MM.1S (cell line): ENCODE results near the gene MUC5AC.

Experiments used
- EZH2 ChIP-seq: fragments of 300-600 bp; sonication (generic); optimal IDR thresholded peaks from 2 replicates; pipeline ENCODE3; 2017; ENCODE audit warnings: low read depth, mild to moderate bottlenecking, antibody characterized with exemption, low read length, mixed read lengths
- TF ChIP-seq, protein P1 (sequence below): fragments of 300-600 bp; sonication (generic); IDR thresholded peaks from 2 replicates; pipeline ENCODE4 v1.5.1; 2016; ENCODE audit warnings: antibody characterized with exemption, low read length, mixed read lengths

DNA sequence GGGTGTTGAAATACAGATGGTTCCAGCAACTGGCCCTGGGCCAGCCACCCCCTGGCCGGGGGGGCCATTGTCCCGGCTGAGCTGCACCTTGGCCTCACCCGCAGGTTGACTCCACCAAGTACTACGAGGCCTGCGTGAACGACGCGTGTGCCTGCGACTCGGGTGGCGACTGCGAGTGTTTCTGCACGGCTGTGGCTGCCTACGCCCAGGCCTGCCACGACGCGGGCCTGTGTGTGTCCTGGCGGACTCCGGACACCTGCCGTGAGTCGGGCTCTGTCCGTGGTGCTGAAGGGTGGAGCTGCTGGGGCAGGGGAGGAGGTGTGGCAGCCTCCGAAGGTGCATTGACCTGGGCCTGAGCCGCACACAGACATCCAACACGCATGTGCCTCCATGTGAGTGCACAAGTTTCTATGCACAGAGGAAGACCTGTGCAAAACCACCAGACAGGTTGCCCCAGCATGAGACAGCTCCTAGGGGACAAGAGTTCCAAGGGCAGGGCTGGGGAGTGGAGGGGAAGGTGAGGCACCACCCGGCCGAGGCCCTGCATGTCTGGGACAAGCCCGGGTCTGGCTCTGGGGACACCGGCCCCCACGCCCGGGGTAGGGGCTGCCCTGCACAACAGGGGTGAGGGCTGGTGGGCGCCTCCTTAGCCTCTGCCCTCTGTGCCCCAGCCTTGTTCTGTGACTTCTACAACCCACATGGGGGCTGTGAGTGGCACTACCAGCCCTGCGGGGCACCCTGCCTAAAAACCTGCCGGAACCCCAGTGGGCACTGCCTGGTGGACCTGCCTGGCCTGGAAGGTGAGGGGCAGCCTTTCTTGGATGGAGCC is 81.2 kb downstream of the MUC5AC start:
- TF ChIP-seq, protein P1, sequence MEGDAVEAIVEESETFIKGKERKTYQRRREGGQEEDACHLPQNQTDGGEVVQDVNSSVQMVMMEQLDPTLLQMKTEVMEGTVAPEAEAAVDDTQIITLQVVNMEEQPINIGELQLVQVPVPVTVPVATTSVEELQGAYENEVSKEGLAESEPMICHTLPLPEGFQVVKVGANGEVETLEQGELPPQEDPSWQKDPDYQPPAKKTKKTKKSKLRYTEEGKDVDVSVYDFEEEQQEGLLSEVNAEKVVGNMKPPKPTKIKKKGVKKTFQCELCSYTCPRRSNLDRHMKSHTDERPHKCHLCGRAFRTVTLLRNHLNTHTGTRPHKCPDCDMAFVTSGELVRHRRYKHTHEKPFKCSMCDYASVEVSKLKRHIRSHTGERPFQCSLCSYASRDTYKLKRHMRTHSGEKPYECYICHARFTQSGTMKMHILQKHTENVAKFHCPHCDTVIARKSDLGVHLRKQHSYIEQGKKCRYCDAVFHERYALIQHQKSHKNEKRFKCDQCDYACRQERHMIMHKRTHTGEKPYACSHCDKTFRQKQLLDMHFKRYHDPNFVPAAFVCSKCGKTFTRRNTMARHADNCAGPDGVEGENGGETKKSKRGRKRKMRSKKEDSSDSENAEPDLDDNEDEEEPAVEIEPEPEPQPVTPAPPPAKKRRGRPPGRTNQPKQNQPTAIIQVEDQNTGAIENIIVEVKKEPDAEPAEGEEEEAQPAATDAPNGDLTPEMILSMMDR = no peak
- no peak for TF ChIP-seq EZH2
